ELR (cell line): ENCODE results near the gene QSOX1.

ENCODE experiments used
- DNase-seq: peaks from one replicate; pipeline ENCODE4 v3.0.0-alpha.2; 2015; ENCODE audit warnings: low read depth

The QSOX1 gene

DNA sequence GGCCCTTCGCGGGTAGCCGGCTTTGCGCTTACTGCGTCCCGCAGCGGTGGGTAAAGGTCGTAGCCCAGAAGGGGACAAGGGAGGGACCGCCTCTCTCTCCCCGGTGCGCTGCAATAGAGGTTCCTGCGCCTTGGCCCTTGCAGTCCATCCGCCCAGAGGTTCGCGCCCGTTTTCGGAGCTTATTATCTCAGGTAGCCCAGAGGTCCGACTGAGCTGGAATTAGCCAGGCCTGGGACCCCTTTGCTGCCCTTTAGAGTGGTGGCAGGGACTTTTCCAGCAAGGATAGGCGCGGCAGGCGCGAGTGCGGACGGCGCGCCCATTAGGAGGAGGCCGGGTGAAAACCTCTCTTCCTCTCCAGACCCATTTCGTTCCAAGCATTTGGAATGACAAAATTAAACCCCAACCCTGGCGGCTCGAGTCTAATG is 80.4 kb downstream of the QSOX1 start:
- DNase-seq: no peak

DNA sequence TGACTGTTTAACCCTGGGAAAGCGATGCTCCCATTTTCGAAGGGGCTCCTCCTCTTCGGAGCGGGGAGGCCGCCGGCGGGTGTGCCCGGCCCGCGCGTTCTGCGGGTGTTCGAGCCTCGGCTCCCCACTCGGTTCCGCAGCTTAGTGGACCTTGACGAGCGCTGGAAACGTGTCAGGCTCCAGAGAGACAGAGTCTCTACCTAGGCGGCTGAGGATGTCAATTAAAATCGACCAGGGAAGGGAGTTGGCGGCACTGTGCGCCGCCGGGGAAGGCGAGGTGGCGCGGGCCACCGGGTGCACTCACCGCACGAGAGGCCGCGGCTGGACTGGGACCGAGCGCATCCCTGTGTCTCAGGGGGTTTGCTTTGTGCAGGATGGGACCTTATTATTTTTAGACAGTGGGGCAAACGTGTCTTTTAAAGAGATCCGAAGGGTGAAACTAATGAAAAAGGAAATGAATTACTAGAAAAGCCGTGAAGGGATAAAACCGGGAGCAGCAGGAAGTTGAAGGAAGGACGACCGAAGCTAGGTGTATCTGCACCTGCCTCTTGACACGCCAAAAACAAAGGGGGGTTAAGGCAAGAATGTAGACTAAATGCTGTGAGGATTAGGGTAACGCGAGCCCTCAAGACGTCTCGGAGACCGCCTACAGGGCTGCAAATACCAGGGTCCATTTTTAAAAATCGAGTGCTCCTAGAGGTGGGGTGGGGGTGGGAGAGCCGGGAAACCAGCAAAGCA is 81.0 kb downstream of the QSOX1 start:
- no peak for DNase-seq

DNA sequence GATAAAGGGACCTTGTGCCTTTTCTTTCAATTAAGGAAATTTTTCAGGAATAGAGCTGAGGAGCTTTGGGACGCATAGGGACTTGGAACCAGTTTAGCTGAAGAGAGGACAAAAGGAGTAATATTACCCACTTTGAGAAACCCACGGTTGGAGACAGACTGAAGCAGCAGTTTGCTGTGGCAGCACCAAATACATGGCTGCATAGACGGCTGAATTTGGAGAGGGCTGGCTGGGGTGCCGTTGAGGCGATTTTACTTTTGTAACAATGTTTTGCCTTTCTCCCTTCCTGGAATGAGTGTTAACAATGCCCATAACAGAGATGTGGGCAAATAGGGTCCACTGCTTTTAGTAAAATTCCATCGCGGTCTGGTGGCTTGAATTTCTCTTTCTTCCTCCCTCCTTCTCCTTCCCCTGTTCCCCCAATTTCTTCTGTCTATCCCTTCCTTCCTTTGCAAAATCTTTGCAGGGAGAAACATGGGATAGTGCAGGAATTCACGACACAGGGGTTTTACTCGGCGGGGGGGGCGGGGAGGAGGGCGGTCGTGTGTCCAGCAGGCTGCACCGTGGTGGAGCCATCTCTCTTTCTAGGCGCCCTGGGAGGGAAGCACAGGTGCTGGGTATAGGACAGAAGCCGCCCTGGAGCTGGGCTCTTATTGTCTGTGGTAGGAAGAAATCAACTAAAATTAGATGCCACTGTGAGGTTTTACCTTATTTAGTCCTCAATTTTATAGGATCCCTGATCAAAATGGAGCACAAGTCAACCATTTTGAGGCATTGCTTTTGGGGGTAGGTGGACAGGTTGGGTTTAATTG is 82.2 kb downstream of the QSOX1 start:
- DNase-seq: no peak

DNA sequence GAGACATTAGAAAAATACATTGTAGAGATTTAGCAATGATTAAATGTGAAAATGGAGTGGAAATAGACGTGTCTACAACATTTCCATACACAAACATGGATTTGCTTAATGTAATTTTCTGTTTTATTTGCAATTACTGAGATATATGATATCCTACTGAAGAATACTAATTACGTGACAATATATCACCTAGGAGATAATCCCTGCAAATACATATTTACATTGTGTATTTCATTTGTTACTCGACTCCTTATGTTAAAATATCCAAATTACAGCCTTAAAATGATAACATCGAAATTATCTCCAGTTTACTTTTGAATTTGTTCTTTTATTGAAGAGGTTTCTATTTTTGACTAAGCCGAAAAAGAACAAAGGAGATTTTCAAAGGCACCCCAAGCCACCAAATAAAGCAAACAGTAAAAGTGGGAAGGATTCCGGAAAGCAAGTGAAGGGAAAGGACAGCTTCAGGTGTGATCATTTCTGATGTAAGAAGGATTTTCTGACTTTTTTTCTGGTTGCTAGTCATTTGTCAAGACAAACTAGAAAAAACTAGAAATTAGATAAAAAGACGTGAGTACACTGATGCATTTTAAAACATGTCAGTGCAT is 83.3 kb downstream of the QSOX1 start:
- no peak for DNase-seq

DNA sequence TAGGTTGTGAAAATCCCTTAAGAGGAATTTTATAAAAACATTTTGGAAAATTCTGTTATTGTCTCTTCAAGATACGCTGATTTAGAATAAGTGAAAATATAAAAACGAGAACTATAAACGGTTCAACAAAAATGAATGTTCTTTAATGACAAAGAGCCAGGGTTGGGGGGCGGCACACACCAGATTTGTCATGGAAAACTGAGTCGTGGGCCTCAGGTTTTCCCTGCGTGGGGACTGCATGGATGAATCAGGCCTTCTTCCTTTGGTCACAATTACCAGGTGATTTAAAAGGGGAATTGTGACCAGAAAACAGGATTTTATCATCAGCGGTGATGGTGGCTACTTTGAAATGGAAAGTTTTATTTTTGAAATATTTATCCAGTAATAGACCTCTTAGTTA is 84.0 kb downstream of the QSOX1 start:
- no peak for DNase-seq

DNA sequence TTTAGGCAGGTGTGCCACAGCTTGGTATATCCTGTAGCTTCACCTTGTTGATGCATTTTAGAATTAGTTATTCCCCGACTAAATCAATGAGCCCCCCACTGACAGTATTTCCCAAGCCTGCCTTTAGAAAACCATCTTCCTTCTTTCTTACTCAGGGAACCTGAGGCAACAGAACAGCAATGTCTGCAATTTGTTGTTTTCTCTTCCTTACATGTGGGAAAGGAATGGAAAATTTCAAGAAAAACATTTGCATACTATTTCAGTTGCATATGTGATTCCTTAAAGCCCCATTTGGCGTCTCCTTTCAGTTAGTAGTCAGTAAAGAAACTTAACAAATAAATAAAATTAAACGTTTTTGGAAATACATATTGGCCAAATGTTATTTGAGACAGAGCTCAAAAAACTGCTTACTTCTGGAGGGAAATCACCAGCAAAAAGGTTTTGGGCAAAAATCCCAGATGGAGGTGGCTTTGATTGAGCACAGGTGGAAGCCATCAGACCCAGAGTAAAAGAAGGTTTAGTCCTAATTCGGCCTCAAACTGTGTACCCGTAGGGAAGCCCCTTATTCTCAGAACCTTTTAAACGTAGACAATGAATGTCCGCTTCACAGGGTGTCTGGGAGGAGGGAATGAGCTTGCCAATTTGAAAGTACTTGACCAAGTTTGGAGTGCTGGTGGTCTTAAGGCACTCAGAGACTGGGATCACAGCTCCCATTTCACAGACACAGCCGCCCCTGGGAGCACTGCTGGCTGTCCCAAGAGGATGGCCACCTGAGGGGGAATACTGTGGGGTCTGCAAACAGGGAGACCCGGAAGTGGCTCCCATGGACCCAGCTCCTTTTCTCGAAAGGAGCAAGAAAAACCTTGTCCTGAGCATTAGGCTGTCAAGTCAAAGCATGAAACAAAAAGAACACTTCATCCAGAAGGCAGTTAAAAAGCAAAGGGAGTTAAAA is 84.8 kb downstream of the QSOX1 start:
- DNase-seq: no peak

DNA sequence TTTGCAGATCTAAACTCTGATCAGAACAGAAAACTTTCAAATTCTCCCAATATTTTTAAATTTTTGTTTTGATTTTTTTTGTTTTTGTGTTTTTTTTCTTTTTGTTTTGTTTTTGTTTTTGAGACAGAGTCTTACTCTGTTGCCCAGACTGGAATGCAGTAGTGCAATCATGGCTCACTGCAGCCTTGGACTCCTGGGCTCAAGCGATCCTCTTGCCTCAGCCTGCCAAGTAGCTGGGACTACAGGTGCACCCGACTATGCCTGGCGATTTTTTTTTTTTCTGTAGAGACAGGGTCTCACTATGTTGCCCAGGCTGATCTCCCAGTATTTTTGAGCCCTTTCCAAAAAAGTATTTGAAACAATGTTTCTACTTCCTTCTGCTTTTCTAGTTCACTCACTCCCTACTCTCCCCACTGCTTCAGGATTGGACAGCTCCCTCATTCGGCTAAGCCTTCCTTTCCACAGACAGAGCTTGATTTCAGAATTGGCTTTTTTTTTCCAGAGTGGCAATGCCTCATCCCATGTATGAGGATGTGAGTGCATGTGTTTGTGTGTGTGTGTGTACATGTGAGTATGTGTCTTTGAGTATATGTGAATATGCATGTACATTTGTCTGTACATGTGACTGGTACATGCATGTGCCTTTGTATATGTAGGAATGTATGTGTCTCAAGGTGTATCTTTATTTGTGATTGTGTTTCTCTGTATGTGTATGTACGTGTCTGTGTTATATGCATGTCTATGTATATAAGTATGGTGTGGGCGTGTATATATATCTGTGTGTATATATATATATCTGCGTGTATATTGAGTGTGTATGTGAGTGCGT is 87.3 kb downstream of the QSOX1 start:
- no peak for DNase-seq

DNA sequence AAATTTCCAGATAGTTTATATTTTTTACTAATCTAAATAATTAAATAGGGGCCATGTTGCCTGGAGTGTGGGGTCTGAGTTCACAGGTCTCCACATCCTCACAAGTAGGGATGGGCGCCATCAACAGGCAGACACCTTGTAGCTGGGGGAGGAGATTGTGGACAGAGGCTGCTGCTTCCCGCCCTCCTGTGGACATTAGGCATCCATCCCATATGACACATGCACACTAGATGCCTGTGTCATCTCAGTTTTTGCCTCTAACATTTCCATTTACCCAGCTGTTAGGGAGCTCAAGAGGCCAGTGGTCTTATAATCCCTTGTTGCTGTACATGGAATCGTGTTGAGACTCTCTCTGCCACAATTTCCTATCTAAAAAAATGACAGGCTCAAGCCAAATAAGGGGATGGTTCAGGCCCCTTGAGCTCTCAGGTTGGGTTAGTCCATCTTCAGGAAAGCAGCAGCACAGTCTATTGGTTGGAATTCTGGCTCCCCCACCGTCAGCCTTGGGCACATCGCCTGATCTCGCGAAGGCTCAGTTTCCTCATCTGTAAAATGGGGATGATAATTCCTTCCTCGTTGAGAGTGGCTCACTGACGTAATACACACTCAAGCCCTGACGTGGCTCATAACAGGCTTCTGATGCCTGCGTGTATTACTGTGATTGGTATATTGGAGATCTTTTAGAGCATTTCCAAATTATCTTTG is 89.0 kb downstream of the QSOX1 start:
- peak; percentile 46 for DNase-seq

DNA sequence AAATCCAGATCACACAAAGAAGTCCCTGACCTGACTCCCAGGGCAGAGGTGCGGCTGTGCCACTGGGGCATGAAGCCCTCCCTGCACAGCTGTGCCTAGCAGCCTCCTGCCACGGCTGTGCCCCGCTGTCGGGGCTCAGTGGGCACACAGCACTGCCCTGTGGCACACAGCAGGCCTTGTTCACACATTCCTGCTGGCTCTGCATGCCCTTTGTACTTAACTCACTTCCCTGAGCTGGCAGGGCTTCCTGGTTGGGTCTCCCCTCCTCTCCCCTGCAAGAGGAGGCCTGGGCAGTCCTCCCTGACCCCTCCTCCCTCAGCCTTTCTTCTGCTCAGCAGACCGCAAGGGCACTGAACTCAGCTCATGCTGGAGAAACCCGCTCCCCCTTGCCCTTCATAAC is 90.2 kb downstream of the QSOX1 start:
- no peak for DNase-seq

DNA sequence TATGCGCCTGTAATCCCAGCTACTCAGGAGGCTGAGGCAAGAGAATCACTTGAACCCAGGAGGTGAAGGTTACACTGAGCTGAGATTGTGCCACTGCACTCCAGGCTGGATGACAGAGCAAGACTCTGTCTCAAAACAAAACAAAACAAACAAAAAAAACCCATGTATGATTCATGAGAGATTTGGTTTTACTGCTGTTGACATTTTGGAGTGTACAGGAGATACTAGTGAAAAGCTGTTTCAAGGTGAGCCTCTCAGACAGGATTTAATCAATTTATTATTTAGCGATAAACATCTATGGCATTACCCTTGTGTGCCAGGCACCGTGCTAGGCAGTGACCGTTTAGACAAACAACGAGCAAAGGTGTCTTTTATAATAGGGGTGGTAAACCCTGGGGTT is 91.9 kb downstream of the QSOX1 start:
- no peak for DNase-seq

DNA sequence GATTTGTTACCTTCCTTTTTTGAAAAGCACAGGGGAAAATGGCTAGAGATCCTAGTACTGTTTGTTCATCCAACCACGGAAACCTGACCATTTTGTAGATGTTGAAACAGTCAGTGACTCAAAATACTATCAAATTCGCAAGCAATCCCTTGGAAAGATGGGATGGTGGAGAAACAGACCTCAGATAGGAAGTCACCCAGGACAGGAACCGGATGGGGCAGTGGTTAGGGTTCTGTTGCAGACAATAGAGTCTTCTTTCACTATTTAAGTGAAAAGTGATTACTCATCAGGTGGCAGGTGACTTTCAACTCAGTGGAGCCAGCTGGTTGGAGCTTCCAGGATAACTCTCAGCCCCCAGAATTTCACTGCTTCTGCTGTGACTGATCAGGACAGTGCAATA is 92.4 kb downstream of the QSOX1 start:
- peak; percentile 27 for DNase-seq

DNA sequence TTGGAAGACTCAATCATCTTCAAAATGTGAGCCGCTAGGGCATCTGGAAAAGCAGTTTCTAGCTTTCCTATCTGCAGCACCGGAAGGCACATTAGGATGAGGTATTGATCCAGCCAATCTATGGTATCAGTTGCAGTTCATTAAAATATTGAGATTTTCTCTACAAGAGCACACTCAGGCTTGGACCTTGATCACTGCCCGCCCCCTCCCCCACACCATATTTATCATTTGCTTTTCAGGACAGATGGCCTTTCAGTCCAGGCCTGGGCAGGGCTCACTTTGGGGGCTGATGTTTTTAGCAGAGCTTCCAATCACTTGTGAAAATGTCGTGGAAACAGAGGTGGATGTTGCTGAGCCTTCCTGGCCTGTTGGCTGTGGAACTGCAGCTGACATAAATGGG is 92.9 kb downstream of the QSOX1 start:
- DNase-seq: no peak

DNA sequence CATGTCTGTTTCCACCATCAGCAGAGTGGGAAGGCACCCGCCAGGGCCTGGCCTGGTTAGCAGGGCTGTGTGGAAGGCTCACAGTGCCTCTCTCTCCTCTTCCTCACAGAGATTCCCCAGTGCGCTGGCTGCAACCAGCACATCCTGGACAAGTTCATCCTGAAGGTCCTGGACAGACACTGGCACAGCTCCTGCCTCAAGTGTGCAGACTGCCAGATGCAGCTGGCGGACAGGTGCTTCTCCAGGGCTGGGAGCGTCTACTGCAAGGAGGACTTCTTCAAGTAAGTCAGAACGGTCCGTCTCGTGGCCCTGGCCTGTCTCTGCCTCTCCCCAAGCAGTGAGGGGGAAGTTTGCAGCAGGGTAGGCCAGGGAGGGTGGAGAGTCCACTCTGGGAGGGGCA is 93.5 kb downstream of the QSOX1 start:
- no peak for DNase-seq

DNA sequence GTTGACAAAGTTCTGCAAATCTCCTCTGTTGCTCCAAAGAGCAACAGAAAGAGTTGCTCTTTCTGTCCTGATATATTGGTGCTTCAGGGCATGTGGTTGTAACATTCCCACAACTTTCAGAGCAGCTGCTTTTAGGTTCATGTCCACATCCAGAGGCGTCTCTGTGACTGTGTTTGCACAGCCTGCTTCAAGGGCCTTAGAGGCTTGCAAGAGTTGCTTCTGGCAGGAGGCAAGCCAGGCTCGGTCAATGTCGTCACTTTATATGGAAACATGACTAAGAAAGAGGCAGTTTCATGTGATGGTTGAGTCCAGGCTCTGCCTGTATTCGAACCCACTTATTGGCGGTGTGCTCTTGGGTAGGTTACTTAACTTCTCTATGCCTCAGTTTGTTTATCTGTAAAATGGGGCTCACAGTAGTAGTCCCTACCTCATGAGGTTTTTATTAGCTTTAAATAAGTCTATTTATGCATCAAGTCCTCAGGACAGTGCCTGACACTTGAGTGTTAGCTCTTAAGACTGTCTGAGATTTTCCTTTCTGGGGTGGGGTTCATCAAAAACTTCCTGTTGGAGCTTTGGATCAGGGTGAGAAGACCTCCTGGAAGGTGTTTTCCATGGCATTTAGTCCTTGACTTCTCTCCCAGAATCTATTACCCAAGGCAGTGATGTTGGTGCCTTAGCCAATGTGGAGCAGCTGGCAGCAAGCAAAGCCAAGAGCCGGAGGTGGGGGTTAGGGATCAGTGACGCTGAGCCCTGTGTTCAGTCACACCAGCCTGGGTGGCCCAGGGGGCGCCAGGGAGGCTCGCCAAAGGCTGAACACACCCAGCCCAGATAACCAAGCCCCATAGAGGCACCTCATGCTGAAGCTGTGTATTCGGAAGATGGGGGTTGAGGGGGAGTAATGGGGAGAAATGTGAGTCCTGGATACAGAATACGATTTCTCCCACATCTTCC is 94.3 kb downstream of the QSOX1 start:
- DNase-seq: peak; percentile 28

DNA sequence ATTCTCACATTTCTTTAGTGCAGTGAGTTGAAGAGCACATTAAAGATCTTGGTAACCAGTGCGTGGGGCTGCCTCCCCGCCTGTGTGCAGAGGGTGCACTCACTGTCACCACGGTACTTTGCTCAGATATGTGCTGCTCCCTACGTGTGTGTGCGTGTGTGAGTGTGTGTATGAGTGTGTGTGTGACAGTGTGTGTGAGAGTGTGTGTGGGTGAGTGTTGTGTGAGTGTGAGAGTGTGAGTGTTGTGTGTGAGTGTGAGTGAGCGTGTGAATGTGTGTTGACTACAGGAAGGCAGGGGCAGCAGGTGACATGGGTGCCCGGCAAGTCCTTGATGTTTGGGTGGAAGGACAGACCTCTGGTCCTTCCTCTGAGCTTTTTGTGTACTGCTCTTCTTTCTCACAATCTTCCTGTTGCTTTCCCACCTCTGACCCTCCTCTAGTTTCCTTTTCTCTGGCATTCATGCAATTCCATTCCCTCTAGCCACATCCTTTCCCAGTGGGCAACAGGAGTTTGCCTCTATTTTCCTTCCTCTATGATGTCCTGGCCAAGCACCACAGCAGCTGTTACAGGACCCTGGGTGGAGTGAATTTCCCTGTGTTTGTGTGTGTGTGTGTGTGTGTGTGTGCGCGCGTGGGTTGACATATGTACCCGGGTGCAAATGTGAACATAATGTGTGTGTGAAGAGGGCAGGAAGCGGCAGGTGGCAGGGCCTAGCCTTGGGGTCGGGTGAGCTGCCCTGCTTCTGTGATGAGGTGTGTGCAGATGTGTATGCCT is 95.2 kb downstream of the QSOX1 start:
- DNase-seq: peak; percentile 45

DNA sequence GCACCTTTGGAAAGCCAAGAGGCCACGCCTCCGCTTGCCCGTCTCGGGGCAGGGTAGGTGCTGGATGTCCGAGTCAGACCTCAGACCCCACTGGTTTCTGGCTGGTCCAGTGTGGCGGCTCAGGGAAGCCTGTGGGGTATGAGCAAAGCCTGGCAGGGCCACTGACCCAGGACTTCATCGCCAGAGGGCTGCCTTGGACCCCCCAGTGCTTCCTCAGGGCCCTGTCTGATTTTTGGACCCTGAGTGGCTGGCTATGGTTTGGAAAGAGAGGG is 95.8 kb downstream of the QSOX1 start:
- no peak for DNase-seq

DNA sequence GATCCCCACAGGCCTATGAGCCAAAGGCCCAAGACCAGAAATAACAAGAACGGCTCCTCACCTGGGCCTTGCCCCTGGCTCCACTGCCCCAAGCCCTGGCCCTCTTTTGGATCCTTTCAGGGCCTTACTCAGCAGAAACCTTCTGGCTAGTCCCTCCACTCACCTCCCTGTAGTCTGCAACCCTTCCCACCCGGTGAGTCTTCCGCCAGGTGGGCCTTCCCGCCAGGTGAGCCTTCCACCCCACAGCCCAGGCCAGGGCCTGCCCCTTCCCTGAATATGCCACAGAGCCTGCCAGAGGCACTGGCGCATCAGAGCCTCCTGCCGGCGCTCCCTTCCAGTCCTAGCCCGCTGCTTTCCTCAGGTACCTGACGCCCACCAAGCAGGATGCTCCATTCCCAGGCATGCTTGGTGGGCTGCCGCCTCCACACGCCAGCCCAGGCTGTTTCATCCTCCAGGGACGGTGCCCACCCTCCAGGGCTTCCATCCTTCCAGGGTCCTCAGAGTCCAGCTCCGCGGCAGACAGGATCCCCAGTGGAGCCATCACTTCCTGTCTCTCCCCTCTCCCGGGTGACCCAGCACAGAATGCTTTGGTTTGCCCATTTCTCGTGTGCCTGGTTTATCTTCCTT is 96.3 kb downstream of the QSOX1 start:
- DNase-seq: no peak
